Measurements from ENCODE around the gene ILKAP.

The ILKAP gene

DNA sequence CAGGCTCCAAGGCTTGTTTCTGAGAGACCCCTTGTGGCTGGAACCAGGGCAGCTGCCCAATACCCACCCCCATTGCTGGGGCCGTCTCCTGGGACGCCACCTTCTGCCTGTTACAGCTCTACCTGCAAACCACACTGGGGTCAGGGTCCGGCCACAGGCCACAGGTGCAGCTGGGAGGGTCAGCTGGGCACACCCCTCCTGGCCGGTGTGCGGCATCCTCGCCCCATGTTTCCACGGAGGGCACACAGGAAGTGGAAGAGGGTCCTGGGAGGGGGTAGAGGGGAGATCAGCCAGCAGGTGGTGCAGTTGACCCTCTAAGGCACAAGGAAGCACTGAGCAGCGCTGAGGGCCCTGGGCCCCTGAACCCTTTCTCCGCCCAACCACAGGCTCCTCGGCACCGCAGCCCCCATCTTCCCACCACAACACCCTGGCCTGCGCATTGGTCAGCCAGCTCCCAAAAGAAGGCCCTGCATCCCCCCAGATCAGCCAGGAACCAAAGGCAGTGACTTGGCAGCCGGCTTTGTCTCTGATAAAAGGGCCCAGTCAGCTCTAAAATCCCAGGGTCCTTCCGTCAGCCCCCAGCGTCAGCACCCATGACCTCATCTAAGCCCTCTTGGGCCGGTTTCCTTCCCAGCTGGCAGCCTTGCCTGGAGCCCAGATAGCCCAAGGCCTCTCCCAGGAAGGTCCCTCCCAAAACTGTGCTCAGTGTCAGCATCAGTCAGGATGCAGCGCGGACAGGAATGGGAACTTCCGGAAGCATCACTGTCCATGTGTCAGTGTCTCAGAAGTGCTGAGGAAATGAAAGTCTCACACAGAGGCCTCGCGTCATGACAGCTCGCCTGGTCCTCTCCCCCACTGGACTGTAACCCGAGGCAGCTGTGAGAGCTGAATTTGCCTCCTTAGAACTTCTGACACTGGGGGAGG lies 43.0 kb downstream of the ILKAP start:
- Mint-ChIP-seq H3K4me3 (no peak overlapping the region), H3K27me3 (peaks cover 88% of the 10 kb centered on the region), H3K27ac (no peak overlapping the region), H3K4me1 (peaks cover 11% of the 10 kb centered on the region), H3K9me3 (no peaks in the 10 kb centered on the region), H3K36me3 (no peaks in the 10 kb centered on the region)
- DNase-seq, result peak; percentile 30
- CTCF ChIA-PET, result interaction anchor here (1.4 to 3.3 kb wide), 3 partner anchors 100 to 192 kb away, joined by 3 to 21 read pairs (median 3); no protein-coding TSS in a partner anchor

- no peak overlapping the region for H3K27ac Mint-ChIP-seq
- no peaks in the 10 kb centered on the region for H3K36me3 Mint-ChIP-seq
- H3K9me3 Mint-ChIP-seq, result no peaks in the 10 kb centered on the region
- peaks cover 6% of the 10 kb centered on the region for H3K4me1 Mint-ChIP-seq
- DNase-seq, result no peak
- CTCF ChIA-PET, result interaction anchor here (1.4 to 3.3 kb wide), 2 partner anchors 101 to 104 kb away, joined by 3 to 21 read pairs; no protein-coding TSS in a partner anchor
- H3K27me3 Mint-ChIP-seq, result peaks cover 82% of the 10 kb centered on the region
- H3K4me3 Mint-ChIP-seq, result peak overlapping the region; percentile 65
Observed at GRCh38 chr2:238159661-238160205, 43.8 kb downstream of the ILKAP start.

GRCh38 chr2:238159071-238159539 lies 44.4 kb downstream of the ILKAP start:
- peak; percentile 36 for DNase-seq
- no peak overlapping the region for H3K27ac Mint-ChIP-seq

DNA sequence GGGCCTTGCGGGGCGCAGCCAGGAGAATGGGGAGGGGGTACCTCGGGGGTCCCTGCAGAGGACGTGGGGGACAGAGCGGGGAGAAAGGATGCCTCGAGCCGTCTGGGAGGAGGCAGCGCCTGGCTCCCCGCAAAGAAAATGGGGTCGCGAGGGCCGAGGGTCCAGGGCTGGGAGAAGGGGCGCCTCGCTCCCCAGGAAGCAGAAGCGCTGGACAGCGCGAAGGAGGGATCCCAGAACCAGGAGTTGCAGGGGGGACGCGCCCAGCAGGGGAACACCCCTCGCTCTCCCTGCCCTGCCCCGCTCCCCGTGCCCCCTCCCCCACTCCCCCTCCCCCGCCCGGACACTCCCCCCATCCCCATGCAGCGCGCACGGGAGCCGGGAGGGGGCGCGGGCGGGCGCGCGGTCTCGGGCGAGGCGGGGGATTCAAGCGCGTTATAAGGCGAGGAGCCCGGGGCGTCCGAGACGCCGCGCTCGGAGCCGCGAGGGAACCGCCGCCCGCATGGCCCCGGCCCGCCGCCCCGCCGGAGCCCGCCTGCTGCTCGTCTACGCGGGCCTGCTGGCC lies 44.9 kb downstream of the ILKAP start, which contains the start of gene ERFE:
Gene ERFE (plus strand): TSS at position 462 of the 562 bp plus-strand sequence. CDS start 38 bp downstream, at position 500.
- Mint-ChIP-seq H3K9me3 (peaks cover 2% of the 10 kb centered on the region), H3K36me3 (no peaks in the 10 kb centered on the region), H3K4me1 (peaks cover 6% of the 10 kb centered on the region), H3K27me3 (peaks cover 80% of the 10 kb centered on the region), H3K4me3 (peak within 1 kb of the TSS; percentile 65), H3K27ac (no peak within 1 kb of the TSS)
- CTCF ChIA-PET, result interaction anchor here (0.7 to 3.3 kb wide), 3 partner anchors 50 to 105 kb away, joined by 3 to 21 read pairs (median 3); no protein-coding TSS in a partner anchor
- peak; percentile 63 for DNase-seq

More at GRCh38 chr2:238159071-238159539, 44.4 kb downstream of the ILKAP start:
- H3K4me3 Mint-ChIP-seq, result peak overlapping the region; percentile 65
- CTCF ChIA-PET, result interaction anchor here (0.7 to 3.3 kb wide), 3 partner anchors 50 to 104 kb away, joined by 3 to 21 read pairs (median 3); no protein-coding TSS in a partner anchor
- peaks cover 81% of the 10 kb centered on the region for H3K27me3 Mint-ChIP-seq
- H3K4me1 Mint-ChIP-seq, result peaks cover 6% of the 10 kb centered on the region
- peaks cover under 1% of the 10 kb centered on the region for H3K9me3 Mint-ChIP-seq
- no peaks in the 10 kb centered on the region for H3K36me3 Mint-ChIP-seq

DNA sequence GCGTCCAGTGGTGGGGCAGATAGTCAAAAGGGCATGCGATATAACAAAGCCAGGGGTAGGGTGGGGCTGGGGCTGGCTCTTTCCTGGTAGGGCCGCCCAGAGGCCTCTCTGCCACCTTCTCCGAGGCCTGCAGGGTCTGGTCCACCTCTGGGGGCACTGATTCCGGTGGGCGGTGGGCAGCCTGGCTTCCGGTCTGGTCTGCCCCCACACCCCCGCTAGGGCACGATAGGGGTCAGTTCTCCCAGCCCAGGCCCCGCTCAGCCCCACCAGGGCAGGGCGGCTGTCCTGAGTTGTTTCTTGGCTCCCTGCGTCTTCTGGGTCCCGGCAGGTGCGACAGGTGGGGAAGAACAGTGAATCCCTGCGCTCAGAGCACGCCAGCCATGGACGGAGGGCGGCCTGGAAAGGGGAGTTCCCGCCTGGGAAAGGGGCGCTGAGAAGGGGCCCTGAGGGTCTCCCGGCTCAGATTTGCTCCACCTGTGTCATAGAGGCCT lies 45.4 kb downstream of the ILKAP start:
- H3K4me3 Mint-ChIP-seq, result peak overlapping the region; percentile 12
- no peaks in the 10 kb centered on the region for H3K36me3 Mint-ChIP-seq
- no peak for DNase-seq
- CTCF ChIA-PET, result no interaction called here
- peaks cover 2% of the 10 kb centered on the region for H3K9me3 Mint-ChIP-seq
- H3K27ac Mint-ChIP-seq, result no peak overlapping the region
- H3K27me3 Mint-ChIP-seq, result peaks cover 74% of the 10 kb centered on the region
- peaks cover 6% of the 10 kb centered on the region for H3K4me1 Mint-ChIP-seq

GRCh38 chr2:238157506-238158017 lies 45.9 kb downstream of the ILKAP start:
- no peak for DNase-seq
- Mint-ChIP-seq H3K4me3 (no peak overlapping the region), H3K9me3 (peaks cover 2% of the 10 kb centered on the region), H3K36me3 (no peaks in the 10 kb centered on the region), H3K4me1 (peaks cover 6% of the 10 kb centered on the region), H3K27me3 (peaks cover 69% of the 10 kb centered on the region), H3K27ac (no peak overlapping the region)
- CTCF ChIA-PET, result no interaction called here

- DNase-seq, result no peak
- H3K9me3 Mint-ChIP-seq, result peaks cover 2% of the 10 kb centered on the region
- no peak overlapping the region for H3K27ac Mint-ChIP-seq
- peaks cover 54% of the 10 kb centered on the region for H3K27me3 Mint-ChIP-seq
- H3K36me3 Mint-ChIP-seq, result no peaks in the 10 kb centered on the region
- H3K4me1 Mint-ChIP-seq, result peaks cover 6% of the 10 kb centered on the region
- no peak overlapping the region for H3K4me3 Mint-ChIP-seq
- CTCF ChIA-PET, result no interaction called here
Observed at GRCh38 chr2:238155761-238156694, 47.5 kb downstream of the ILKAP start.

DNA sequence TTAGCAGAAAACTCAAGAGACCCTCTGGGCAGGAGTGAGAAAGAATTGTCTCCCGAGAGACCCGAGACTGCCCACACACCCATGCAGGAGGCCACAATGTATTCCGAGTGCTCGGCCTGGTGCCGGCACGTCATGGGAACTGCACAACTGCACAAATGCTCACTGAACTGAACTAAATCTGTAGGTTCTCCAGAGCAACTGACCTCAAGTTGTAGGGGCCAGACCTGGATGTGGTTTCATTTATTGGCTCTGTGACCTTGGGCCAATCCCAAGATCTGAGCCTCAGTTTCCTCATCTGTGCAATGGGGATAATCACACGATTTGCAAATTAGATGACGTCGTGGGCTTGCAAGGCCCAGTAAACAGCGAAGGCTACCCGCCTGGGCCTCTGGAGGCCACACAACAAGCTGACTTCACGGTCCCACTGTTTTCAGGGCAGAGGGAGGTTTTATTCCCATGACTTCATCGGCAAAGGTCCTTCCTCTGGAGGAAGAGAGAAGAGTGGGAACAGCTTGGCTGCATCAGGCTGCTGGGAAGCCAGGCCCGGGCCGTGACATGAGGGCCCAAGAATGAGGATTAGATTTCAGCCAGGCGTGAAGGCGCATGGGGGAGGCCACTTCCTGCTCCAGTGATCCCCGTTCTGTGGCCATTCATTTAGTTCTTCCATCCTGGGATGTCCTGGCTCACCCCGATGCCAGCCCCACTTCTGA lies 48.3 kb downstream of the ILKAP start:
- CTCF ChIA-PET, result no interaction called here
- H3K27ac Mint-ChIP-seq, result no peak overlapping the region
- H3K4me3 Mint-ChIP-seq, result no peak overlapping the region
- peaks cover 46% of the 10 kb centered on the region for H3K27me3 Mint-ChIP-seq
- H3K4me1 Mint-ChIP-seq, result peaks cover 6% of the 10 kb centered on the region
- no peaks in the 10 kb centered on the region for H3K36me3 Mint-ChIP-seq
- DNase-seq, result no peak
- peaks cover 2% of the 10 kb centered on the region for H3K9me3 Mint-ChIP-seq

GRCh38 chr2:238154570-238154969 lies 48.9 kb downstream of the ILKAP start:
- Mint-ChIP-seq H3K4me3 (no peak overlapping the region), H3K9me3 (peaks cover 2% of the 10 kb centered on the region), H3K27ac (no peak overlapping the region), H3K27me3 (peaks cover 39% of the 10 kb centered on the region), H3K36me3 (no peaks in the 10 kb centered on the region), H3K4me1 (peaks cover 4% of the 10 kb centered on the region)
- no peak for DNase-seq
- CTCF ChIA-PET, result no interaction called here

DNA sequence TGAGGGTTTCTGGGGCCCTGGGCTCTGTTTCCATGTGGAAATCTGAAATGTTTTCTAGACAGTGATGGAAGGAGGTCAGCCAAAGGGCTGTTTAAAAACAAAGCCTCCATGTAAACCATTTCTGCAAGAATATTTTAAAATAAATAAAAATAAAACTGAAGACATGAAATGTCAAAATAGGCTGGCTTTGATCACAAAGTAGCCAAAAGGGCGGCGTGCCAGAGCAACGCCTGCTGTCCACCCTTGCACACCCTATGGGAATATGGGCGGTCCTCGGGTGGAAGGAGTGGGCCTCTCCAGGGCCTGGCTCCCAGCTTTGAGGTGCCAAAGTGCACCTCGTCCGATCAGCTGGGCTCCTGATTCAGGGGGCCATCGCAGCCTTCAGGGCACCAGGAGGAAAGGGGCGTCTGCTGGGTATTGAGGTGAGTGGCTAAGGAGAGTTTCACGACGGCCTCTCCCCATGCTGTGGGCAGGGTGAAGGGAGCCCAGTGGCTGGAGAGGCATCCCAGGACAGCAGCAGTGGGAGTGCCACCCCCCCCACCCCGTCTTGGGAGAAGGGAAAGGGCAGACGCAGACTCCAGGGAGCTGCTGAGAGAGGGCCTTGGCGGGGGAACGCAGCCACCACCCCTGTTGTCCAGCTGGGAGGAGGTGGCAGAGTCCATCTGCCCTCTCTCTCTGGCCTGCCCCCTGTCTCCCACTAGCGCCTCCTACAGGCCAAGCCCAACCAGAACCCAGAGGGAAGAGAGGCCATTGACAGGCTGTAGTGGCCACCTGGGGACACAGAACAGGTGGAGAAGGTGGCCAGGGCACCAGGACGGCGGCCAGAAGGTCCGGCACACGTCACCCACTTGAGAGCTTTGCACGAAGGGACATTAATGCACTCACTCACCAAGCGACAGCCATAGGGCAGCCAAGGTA lies 50.5 kb downstream of the ILKAP start:
- DNase-seq, result no peak
- peaks cover 2% of the 10 kb centered on the region for H3K9me3 Mint-ChIP-seq
- CTCF ChIA-PET, result interaction anchor here (1.2 kb wide), 1 partner anchor 184 kb away, joined by 3 read pairs; no protein-coding TSS in a partner anchor
- H3K27me3 Mint-ChIP-seq, result peaks cover 28% of the 10 kb centered on the region
- no peaks in the 10 kb centered on the region for H3K36me3 Mint-ChIP-seq
- H3K27ac Mint-ChIP-seq, result no peak overlapping the region
- H3K4me3 Mint-ChIP-seq, result no peak overlapping the region
- no peaks in the 10 kb centered on the region for H3K4me1 Mint-ChIP-seq

DNA sequence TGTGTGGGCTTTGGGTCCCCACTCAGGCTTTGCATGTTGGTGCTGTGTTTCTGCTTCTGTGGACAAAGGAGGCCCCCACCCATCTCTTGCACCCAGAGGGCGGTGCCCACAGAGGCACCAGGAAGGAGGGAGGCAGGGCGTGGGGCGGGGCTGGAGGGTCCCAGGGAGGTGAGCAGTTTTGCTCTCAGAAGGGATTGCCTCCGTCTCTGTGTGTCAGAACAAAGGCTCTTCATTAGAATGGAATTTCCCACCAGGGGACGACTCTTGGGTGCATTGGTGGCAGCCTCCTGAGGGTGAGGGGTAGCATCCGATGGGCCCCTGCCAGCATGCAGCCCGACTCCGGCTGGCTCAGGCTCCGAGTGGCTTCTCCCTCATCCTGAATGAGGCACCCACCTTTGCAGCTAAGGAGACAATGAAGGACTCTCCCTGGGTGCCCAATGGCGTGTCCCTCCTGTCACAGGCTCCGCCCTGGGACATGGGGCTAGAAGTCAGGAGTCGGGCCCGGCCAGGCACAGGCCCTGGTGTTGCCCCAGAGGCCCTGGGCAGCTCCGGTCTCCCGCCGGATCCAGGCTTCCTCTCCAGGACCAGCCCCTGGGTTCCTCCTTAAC lies 51.8 kb downstream of the ILKAP start:
- H3K27ac Mint-ChIP-seq, result no peak overlapping the region
- H3K9me3 Mint-ChIP-seq, result peaks cover 2% of the 10 kb centered on the region
- no peaks in the 10 kb centered on the region for H3K4me1 Mint-ChIP-seq
- CTCF ChIA-PET, result no interaction called here
- no peak for DNase-seq
- H3K4me3 Mint-ChIP-seq, result no peak overlapping the region
- no peaks in the 10 kb centered on the region for H3K36me3 Mint-ChIP-seq
- peaks cover 16% of the 10 kb centered on the region for H3K27me3 Mint-ChIP-seq

GRCh38 chr2:238151205-238151604 lies 52.3 kb downstream of the ILKAP start:
- H3K27ac Mint-ChIP-seq, result no peak overlapping the region
- no peaks in the 10 kb centered on the region for H3K36me3 Mint-ChIP-seq
- peaks cover 2% of the 10 kb centered on the region for H3K9me3 Mint-ChIP-seq

More at GRCh38 chr2:238151205-238151604, 52.3 kb downstream of the ILKAP start:
- no peak overlapping the region for H3K4me3 Mint-ChIP-seq
- peaks cover 13% of the 10 kb centered on the region for H3K27me3 Mint-ChIP-seq
- CTCF ChIA-PET, result no interaction called here
- no peak for DNase-seq
- no peaks in the 10 kb centered on the region for H3K4me1 Mint-ChIP-seq

Data from activated naive CD4-positive, alpha-beta T cell treated with anti-CD3 and anti-CD28 coated beads, Interleukin-2, amount 10 ng/mL, durations not matched to agents 7 days and 5 days (primary cell).